NCI-H524 treated with DMSO at 0.1 percent for 48 hours (cell line): ENCODE results near the gene ILF3.

ENCODE experiments used
- DNase-seq: peaks from one replicate; lab custom pipeline; 2025; lab: John Stamatoyannopoulos, UW

Gene ILF3

DNA sequence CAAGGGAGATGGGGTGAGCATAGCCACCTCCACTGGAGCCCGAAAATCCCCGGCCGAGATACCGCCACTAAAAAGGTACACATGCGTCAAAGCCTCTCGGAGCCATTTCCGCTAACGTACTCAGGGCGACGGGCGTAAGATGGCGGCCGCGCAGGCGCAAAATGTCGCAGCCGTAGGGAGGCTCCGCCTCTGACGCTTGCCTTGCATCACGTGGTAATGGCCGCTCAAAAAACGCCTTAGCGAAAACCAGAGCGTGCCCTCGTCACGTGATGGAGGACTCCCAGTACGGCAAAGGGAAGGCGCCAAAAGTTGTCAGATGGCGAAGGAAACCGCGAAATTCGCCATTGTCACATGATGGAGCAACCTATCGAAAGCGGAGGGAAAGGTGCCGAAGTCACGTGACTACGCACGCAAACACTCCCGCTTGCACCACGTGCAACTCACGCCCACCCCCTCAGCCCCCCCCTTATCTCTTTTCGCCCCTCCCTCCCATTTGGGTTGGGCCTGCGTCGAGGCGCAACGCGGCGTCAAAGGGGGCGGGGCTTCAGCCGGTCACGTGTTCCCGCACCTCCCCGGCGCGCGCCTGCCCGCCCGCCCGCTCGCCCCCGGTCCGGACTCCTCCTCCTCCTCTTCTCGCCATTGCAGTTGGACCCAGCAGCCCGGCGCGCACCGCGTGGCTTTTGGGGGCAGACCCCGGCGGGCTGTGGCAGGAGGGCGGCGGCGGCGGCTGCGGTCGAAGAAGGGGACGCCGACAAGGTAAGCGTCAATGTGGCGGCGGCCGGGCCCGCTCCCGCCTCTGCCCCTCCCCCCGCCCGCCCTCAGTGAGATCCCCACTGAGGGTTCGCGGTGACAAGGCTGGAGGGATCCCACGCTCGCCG lies at the start of gene ILF3:
ILF3 (plus strand) TSS at position 615 of the 878 bp plus-strand sequence. CDS start 16,260 bp downstream, outside the sequence.
- DNase-seq = peak; percentile 100

- DNase-seq = no peak
These were observed 49.6 kb upstream of the ILF3 start for GRCh38 chr19:10604460-10604980.

DNA sequence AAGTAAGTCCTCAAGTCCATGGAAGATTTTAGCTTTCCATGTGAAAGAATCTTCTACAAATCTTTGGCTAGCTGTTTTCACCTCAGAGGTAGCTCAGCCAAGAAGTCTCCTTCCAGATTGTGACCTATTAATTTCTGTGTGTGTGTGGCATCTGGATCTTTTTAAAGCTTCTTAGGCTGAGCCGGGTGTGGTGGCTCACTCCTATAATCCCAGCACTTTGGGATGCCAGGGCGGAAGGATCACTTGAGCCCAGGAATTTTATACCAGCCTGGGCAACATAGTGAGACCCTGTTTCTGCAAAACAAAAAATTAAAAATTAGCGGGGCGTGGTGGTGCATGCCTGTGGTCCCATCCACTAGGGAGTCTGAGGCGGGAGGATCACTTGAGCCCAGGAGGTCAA lies 42.2 kb upstream of the ILF3 start:
- DNase-seq = no peak

GRCh38 chr19:10612499-10613119 lies 41.5 kb upstream of the ILF3 start:
- no peak for DNase-seq

DNA sequence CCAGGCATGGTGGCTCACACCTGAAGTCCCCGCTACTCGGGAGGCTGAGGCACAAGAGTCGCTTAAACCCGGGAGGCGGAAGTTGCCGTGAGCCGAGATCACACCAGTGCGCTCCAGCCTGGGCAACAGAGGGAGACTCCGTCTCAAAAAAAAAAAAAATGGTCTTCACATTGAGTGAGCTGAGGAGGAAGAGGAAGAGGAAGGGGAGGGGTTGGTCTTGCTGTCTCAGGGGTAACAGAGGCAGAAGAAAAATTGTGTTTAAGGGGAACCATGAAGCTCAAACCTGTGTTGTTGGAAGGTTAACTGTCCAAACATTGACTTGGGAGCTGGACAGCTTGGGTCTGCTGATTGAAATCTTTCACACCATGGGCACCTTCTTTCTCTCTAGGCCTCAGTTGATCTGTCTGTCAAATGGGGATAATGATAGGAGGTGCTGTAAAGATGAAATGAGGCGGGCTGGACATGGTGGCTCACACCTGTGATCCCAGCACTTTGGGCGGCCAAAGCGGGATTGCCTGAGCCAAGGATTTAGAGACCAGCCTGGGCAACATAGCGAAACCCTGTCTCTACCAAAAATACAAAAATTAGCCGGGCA lies 38.6 kb upstream of the ILF3 start:
- no peak for DNase-seq

GRCh38 chr19:10617409-10618121 lies 36.6 kb upstream of the ILF3 start:
- DNase-seq = no peak

DNA sequence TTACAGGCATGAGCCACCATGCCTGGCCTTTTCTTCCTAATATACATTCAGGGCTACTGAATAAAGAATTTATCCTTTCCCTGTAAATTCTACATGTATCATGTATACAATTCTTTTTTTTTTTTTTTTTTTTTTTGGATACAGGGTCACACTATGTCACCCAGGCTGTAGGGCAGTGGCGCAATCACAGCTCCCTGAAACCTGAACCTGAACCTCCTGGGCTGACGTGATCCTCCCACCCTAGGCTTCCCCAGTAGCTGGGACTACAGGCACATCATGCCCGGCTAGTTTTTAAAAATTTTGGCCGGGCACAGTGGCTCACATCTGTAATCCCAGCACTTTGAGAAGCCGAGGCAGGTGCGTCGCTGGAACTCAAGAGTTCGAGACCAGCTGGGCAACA lies 35.3 kb upstream of the ILF3 start:
- no peak for DNase-seq

GRCh38 chr19:10620786-10621185 lies 33.4 kb upstream of the ILF3 start:
- DNase-seq = no peak

DNA sequence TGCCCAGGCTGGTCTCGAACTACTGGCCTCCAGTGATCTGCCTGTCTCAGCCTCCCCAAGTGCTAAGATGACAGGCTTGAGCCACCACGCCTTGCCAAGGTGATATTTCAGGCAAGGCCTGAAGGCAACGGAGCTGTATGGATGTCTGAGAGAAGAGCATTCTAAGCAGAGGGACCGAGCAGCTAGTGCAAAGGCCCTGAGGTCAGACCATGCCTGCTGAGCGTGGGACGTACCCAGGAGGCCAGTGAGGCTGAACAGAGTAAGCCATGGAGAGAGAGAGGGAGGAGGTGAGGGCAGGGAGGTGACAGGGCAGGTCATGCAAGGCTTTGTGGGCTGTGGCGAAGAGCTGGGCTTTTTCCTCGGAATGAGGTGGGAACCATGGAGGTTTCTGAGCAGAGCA lies 32.2 kb upstream of the ILF3 start:
- no peak for DNase-seq

GRCh38 chr19:10624585-10624984 lies 29.6 kb upstream of the ILF3 start:
- no peak for DNase-seq

GRCh38 chr19:10625003-10625761 lies 29.0 kb upstream of the ILF3 start, which contains the start of gene SLC44A2:
SLC44A2 (plus strand) TSS chr19:10625553; CDS start chr19:10625634, 81 bp downstream.
- DNase-seq = no peak

GRCh38 chr19:10625762-10626138 lies 28.4 kb upstream of the ILF3 start:
- no peak for DNase-seq

DNA sequence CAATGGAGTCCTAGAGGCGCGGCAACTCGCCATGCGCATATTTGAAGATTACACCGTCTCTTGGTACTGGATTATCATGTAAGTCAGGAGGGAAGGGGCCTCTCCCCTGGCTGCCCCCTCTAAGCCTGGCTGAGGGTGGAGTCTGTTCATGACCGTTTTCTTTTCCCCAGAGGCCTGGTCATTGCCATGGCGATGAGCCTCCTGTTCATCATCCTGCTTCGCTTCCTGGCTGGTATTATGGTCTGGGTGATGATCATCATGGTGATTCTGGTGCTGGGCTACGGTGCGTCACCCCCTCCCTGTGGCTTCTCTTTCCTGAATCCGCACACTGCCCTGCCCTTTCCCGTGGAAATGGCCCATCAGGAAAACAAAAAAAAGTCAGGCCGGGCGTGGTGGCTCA lies 22.3 kb upstream of the ILF3 start:
- no peak for DNase-seq

DNA sequence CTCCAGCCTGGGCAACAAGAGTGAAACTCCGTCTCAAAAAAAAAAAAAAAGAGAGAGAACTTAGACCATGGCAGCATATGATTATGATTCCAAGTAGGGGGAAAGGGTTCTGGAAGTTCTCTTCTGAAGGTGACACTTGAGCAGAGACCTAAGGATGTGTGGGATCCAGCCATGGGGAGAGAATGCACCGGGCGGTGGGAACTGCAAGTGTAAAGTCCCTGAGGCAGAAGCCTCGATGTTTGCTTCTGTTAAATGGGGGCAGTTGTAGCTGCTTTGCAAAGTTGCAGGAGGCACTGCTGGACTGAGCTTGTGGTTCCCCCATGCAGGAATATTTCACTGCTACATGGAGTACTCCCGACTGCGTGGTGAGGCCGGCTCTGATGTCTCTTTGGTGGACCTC lies 19.7 kb upstream of the ILF3 start:
- DNase-seq = no peak

- no peak for DNase-seq
These were observed 19.2 kb upstream of the ILF3 start for GRCh38 chr19:10634963-10635362.

DNA sequence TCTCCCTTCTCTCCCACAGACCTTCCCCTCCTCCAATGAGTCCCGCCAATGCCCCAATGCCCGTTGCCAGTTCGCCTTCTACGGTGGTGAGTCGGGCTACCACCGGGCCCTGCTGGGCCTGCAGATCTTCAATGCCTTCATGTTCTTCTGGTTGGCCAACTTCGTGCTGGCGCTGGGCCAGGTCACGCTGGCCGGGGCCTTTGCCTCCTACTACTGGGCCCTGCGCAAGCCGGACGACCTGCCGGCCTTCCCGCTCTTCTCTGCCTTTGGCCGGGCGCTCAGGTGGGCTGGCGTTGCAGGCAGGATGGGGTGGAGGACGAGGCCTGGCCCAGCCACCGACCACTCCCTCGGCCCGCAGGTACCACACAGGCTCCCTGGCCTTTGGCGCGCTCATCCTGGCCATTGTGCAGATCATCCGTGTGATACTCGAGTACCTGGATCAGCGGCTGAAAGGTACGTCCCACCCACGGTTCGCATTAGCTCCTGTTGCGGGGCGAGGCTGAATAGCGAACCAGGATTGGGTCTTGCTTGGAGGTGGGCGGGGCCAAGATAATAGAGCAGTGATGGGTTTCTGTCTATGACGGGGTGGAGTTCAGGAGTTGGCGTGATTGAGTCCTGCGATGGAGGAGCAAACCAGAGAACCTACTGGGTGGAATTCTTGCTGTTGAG lies 17.7 kb upstream of the ILF3 start:
- no peak for DNase-seq

DNA sequence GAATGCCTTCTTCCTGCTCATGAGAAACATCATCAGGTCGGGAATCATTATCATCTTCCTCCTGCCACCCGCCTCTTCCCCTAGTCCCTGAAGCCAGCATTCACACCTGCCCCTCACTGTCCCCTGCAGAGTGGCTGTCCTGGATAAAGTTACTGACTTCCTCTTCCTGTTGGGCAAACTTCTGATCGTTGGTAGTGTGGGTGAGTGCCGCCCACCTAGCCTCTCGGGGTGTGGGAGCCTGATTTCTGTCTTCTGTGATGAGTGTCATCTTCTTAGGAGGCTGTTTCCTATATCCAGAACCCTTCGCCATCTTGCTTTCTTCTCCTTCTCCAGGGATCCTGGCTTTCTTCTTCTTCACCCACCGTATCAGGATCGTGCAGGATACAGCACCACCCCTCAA lies 16.3 kb upstream of the ILF3 start:
- no peak for DNase-seq

GRCh38 chr19:10639836-10640235 lies 14.3 kb upstream of the ILF3 start:
- no peak for DNase-seq

- no peak for DNase-seq
These were observed 13.8 kb upstream of the ILF3 start for GRCh38 chr19:10640361-10640760.

GRCh38 chr19:10641248-10641647 lies 12.9 kb upstream of the ILF3 start:
- DNase-seq = no peak
